Measurements from ENCODE around the gene C6orf47. TPM values are rescaled to one million over a fixed set of nuclear protein-coding genes. Genes with fewer than 3 reads are reported as not detected.

Gene C6orf47
- total and polyA plus RNA-seq, 2 of the 13 experiments (the other 11 are each of a cell fraction or from before 2014, with no cell fraction given) = 1.7 to 18.1 TPM

- TF ChIP-seq ZNF790 (CRISPR knock-in tag; IDR thresholded peaks at IDR 0.05; ENCODE audit: borderline replicate concordance) = 0 out of 2 replicates have a peak, but pooled peaks have one; percentile 27
- peak; percentile 76; the same call in 1 of the 2 replicates for TF ChIP-seq ZBTB4 (CRISPR knock-in tag; IDR thresholded peaks at IDR 0.05; ENCODE audit: borderline replicate concordance)
- TF ChIP-seq ARHGAP35 (CRISPR knock-in tag; IDR thresholded peaks at IDR 0.05; ENCODE audit: borderline replicate concordance) = 0 out of 2 replicates have a peak, but pooled peaks have one; percentile 9
- no peak for TF ChIP-seq MNT (IDR thresholded peaks at IDR 0.05)
- no peak for TF ChIP-seq HCFC1 (IDR thresholded peaks at IDR 0.05; ENCODE audit: low read depth, low read length)
- TF ChIP-seq ZNF234 (CRISPR knock-in tag; conservative IDR thresholded peaks at IDR 0.05) = 0 out of 2 replicates have a peak, but pooled peaks have one; percentile 89
- TF ChIP-seq ARNTL (CRISPR knock-in tag; IDR thresholded peaks at IDR 0.05) = no peak
- TF ChIP-seq NFKBIZ (CRISPR knock-in tag; IDR thresholded peaks at IDR 0.05) = peak; percentile 48; the same call in 1 of the 2 replicates
- TF ChIP-seq ZFAT (CRISPR knock-in tag; conservative IDR thresholded peaks at IDR 0.05) = no peak
- no peak for TF ChIP-seq DDIT3 (CRISPR knock-in tag; IDR thresholded peaks at IDR 0.05)
- TF ChIP-seq ZBTB7A (CRISPR knock-in tag; IDR thresholded peaks at IDR 0.05) = no peak
- no peak for TF ChIP-seq NFE2L2 (IDR thresholded peaks at IDR 0.05; ENCODE audit: low read length)
- no peak for TF ChIP-seq NR2C2 (CRISPR knock-in tag; IDR thresholded peaks at IDR 0.05; ENCODE audit: borderline replicate concordance)
- no peak; the same call in 1 of the 2 replicates for TF ChIP-seq SP4 (CRISPR knock-in tag; IDR thresholded peaks at IDR 0.05)
- TF ChIP-seq TCF7L2 (IDR thresholded peaks at IDR 0.05; ENCODE audit: low read depth, low read length) = no peak
- TF ChIP-seq KAT7 (CRISPR knock-in tag; IDR thresholded peaks at IDR 0.05; ENCODE audit: borderline replicate concordance) = no peak; the same call in 1 of the 2 replicates
- no peak for TF ChIP-seq SP140L (CRISPR knock-in tag; IDR thresholded peaks at IDR 0.05; ENCODE audit: borderline replicate concordance)
- no peak; the same call in 1 of the 2 replicates for TF ChIP-seq TRIM24 (CRISPR knock-in tag; IDR thresholded peaks at IDR 0.05)
- no peak; the same call in 1 of the 2 replicates for TF ChIP-seq MEIS2 (CRISPR knock-in tag; IDR thresholded peaks at IDR 0.05)
- no peak for TF ChIP-seq ZNF382 (CRISPR knock-in tag; IDR thresholded peaks at IDR 0.05; ENCODE audit: borderline replicate concordance)
- no peak for TF ChIP-seq TBP (CRISPR knock-in tag; IDR thresholded peaks at IDR 0.05)
- TF ChIP-seq HDAC2 (CRISPR knock-in tag; IDR thresholded peaks at IDR 0.05) = peak; percentile 30; the same call in 1 of the 2 replicates
- TF ChIP-seq ZNF468 (CRISPR knock-in tag; IDR thresholded peaks at IDR 0.05) = no peak
- no peak; a peak in 1 of 4 replicates for TF ChIP-seq KLF16 (CRISPR knock-in tag; IDR thresholded peaks at IDR 0.05)
- TF ChIP-seq AGO1 (IDR thresholded peaks at IDR 0.05; ENCODE audit: low read depth, low read length, poor library complexity, severe bottlenecking) = no peak
- peak; percentile 42; the same call in 1 of the 2 replicates for TF ChIP-seq CBX5 (CRISPR knock-in tag; IDR thresholded peaks at IDR 0.05; ENCODE audit: borderline replicate concordance)
- TF ChIP-seq TAF1 (CRISPR knock-in tag; IDR thresholded peaks at IDR 0.05) = peak; percentile 78
These were observed 39.8 kb downstream of the C6orf47 start, which contains the start of gene PRRC2A (continued) for GRCh38 chr6:31620586-31621319.

Measured in HepG2 (cell line).